Inflammatory macrophage (primary cell): ENCODE data around the gene CASTOR1.

Experiments used
- DNase-seq, 2 donors: peaks; one replicate each; pipeline ENCODE4 v3.0.0-alpha.2; 2020 to 2022

CASTOR1 gene

DNA sequence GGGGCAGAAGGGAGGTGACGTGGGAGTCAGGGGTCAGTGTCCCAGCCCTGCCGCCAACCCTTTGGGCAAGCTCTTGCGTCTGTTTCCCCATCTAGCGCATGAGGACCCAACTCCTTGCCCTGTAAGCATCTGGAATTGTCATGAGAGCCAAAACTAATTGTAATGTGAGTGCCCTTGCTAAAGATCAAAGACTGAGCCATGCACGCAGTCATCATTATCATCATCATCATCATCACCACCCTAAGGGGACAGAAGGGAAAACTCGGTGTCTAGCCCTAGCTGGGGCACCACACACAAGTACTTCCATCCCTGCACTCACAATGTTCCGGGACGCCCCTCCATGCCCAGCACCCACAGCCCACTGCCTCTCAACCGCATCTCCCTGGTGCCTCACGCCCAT lies 45.2 kb downstream of the CASTOR1 start:
- no peak for DNase-seq

- no peak for DNase-seq
Observed at GRCh38 chr22:30243661-30244060, 45.6 kb downstream of the CASTOR1 start.

DNA sequence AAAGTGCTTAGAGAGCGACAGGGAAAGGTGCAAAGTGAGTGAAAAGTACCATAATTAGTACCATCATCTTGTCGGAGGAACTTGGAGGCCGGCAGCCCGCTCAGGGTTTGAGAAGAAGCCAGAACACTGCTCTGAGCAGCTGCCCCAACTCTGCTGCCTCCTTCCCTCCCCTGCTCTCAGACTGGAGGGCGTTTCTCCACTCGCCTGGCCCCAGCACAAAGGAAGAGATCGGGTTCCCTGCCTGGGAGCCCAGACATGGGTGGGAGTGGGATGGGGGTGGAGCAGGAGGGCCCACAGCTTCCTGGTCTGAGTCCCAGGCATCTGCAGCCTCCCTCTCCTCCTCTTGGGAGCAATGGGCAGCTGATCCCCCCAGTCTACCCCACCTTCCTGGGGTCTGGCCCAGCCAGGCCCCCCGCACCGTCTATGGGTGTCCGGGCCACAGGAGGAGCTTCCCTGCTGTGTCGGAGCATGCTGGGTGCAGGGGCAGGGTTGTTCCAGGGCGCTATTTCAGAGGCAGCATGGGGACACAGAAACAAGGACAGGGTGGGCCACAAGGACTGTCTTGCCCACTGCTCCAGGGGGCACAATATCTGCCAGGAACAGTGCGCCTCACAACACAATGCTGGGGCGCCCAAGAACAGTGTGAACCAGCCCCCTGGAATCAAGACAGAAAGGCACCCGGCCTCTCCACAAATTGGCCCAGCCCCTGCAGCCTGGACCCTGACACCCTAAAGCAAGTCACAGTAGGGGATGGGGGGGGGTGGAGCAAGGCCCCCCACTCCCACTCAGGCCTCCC lies 47.5 kb downstream of the CASTOR1 start:
- DNase-seq = no peak

GRCh38 chr22:30240541-30241417 lies 48.5 kb downstream of the CASTOR1 start:
- DNase-seq = no peak

DNA sequence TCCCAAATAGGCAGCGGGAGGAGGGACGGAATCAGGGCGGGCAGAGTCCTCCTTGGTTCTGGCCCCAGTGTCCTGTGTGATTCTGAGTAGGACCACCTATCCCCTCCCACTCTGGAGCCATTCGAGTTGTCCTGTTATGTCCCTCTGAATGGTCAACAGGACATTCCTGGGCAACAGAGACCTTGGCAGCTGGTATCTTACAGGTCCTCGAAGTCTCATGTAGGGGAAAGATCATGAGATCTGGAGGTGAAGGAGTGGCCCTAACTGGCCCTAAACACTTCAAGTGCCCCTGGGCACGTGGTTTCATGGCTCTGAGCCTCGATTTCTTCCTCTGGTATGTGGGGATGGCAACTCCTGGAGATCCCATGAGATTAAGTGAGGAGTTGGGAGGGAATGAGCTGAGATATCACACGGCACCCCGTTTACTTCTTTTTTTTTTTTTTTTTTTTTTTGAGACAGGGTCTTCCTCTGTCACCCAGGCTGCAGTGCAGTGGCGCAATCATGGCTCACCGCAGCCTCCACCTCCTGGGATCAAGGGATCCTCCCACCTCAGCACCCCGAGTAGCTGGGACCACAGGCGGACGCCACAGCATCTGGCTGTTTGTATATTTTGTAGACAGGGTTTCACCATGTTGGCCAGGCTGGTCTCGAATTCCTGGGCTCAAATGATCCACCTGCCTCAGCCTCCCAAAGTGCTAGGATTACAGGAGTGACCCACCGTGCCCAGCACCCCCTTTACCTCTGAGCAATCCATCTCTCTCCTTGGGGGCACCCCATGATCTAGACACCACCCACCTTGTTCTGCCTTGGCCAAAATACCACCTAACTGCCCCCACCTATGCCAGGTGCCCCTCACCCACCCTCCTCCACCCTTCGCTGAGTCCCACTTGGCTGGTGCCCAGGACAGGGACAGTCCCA lies 49.6 kb downstream of the CASTOR1 start:
- DNase-seq = no peak

GRCh38 chr22:30238661-30239487 lies 50.4 kb downstream of the CASTOR1 start:
- no peak for DNase-seq

DNA sequence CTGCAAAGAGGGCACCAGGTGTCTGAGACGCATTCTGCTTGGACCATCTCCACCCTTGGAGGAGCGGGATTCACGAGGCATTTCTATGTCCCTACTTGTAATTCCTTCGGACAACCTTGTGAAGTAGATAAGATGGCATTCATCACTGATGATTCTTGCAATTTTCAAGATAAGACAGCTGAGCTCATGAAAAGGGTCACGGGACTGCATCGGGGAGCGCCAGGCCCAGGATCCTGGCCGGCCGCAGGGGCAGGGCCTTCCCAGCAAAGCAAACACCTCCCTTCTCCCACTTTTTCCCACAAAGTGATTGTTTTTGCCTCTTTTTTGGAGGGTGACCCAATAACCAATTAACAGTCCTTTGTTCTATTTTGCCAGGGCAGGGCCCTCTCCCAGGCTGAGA lies 51.2 kb downstream of the CASTOR1 start:
- no peak for DNase-seq

DNA sequence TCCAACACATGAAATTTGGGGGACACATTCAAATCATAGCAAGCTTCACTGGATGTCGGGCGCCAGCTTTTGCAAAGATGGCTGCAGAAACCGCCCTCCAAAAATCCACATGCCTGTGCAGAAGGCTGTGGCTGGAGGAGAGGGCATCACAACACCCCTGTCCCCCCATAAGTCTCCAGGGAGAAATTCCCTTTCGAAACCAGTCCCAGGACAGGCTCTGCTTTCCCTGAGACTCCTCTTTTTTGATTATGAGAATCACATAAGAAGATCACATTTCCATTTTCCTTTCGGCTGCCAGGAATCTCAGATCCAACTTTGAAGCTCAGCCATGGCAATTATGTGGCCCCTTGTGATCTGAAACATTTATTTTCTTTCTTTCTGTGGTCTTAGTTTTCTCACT lies 52.4 kb downstream of the CASTOR1 start:
- DNase-seq = no peak

GRCh38 chr22:30235687-30236170 lies 53.6 kb downstream of the CASTOR1 start:
- no peak for DNase-seq
